ENCODE data around the gene TARM1. TPM values are rescaled to one million over a fixed set of nuclear protein-coding genes. Genes with fewer than 3 reads are reported as not detected.

Gene TARM1
- total and polyA plus RNA-seq, 2 donors (not counting 1 experiment from before 2014, with no cell fraction given), result not detected

GRCh38 chr19:54121259-54121658 is 40.1 kb upstream of the TARM1 start:
- H3K4me3 ChIP-seq (ENCODE audit: control extremely low read depth in 1 of 5, extremely low read depth in 1 of 5, insufficient read depth in 1 of 5, low read depth in 2 of 5, low read length in 4 of 5), result no peak overlapping the region
- H3K9me3 ChIP-seq (ENCODE audit: control extremely low read depth in 1 of 3, control insufficient read depth in 2 of 3, insufficient read depth in 1 of 3, low read length in 2 of 3), result no peaks in the 10 kb centered on the region
- peaks cover 27% of the 10 kb centered on the region for H4K20me1 ChIP-seq (ENCODE audit: control insufficient read depth, insufficient read depth, low read length, poor library complexity, severe bottlenecking)
- ChIA-PET POLR2A (interaction anchor here (0.7 to 0.9 kb wide), 2 partner anchors 16 to 68 kb away, joined by 3 read pairs; partner anchors contain the start of gene MBOAT7), CTCF (no interaction called here)
- no peaks in the 10 kb centered on the region for H3K27me3 ChIP-seq (replicated peaks in 1 of 4; ENCODE audit: control extremely low read depth in 1 of 4, control insufficient read depth in 3 of 4, insufficient read depth in 4 of 4, low read length in 3 of 4)
- Mint-ChIP-seq H3K4me3 (no peak overlapping the region), H3K9me3 (ENCODE audit: insufficient read depth) (no peaks in the 10 kb centered on the region), H3K4me1 (peaks cover 10% of the 10 kb centered on the region), H3K27me3 (no peaks in the 10 kb centered on the region), H3K27ac (no peak overlapping the region)
- H3K9ac ChIP-seq (ENCODE audit: low read length), result no peak overlapping the region
- no peak overlapping the region for H3K27ac ChIP-seq (ENCODE audit: low read length in 2 of 2)
- H3K79me2 ChIP-seq (ENCODE audit: control insufficient read depth, insufficient read depth, low read length), result peaks cover 25% of the 10 kb centered on the region
- H3K36me3 ChIP-seq (replicated peaks in 1 of 2; ENCODE audit: control extremely low read depth in 1 of 2, control insufficient read depth in 1 of 2, extremely low read depth in 1 of 2, insufficient read depth in 2 of 2, low read length in 1 of 2), result peaks cover 7 to 67% of the 10 kb centered on the region in 2 experiments
- H3K4me2 ChIP-seq (replicated peaks; ENCODE audit: low read depth, low read length, poor library complexity, severe bottlenecking), result no peak overlapping the region
- intact Hi-C loops (cut with micrococcal nuclease), result no loop called here
- no peak for DNase-seq
- no peak for ATAC-seq (ENCODE audit: low read depth)
- no peak for TF ChIP-seq EZH2 (IDR thresholded peaks at IDR 0.05; ENCODE audit: borderline replicate concordance, insufficient read depth, low read depth, low read length, poor library complexity, severe bottlenecking)
- TF ChIP-seq, protein P1, sequence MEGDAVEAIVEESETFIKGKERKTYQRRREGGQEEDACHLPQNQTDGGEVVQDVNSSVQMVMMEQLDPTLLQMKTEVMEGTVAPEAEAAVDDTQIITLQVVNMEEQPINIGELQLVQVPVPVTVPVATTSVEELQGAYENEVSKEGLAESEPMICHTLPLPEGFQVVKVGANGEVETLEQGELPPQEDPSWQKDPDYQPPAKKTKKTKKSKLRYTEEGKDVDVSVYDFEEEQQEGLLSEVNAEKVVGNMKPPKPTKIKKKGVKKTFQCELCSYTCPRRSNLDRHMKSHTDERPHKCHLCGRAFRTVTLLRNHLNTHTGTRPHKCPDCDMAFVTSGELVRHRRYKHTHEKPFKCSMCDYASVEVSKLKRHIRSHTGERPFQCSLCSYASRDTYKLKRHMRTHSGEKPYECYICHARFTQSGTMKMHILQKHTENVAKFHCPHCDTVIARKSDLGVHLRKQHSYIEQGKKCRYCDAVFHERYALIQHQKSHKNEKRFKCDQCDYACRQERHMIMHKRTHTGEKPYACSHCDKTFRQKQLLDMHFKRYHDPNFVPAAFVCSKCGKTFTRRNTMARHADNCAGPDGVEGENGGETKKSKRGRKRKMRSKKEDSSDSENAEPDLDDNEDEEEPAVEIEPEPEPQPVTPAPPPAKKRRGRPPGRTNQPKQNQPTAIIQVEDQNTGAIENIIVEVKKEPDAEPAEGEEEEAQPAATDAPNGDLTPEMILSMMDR (IDR thresholded peaks at IDR 0.05), result no peak
- WGBS (ENCODE audit: insufficient coverage), result 97% methylated on average over 8 of the region's 10 CpGs
- H3K4me1 ChIP-seq (ENCODE audit: control insufficient read depth in 2 of 2, insufficient read depth in 2 of 2, low read length in 2 of 2), result peaks cover 4 to 9% of the 10 kb centered on the region in 2 donors
- H2AFZ ChIP-seq (ENCODE audit: insufficient read depth, low read depth, low read length, poor library complexity, severe bottlenecking), result no peak overlapping the region
